Measurements from ENCODE around the gene RPS19BP1.

DNA sequence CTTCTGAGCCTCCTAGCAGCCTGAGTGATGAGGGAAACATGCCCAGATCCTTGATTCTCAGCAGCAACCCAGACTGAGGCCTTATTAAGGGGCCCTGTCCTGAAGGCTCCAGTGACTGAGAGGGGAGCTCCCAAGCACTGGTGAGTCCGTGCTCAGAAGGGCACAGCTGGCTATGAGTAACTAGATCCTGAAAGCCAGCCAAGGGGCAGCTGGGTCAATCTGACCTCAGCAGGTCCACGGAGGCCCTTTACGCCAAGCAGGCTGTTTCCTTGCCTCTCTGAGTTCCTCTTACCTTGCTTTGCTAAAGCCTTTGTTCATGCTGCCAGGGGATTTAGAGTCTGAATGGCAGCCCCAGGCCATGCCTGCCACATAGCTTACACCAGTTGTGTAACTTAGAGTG lies 49.8 kb downstream of the RPS19BP1 start:
- TF ChIP-seq POLR2A (IDR thresholded peaks at IDR 0.05; ENCODE audit: borderline replicate concordance, extremely low read depth, insufficient read depth, insufficient read length) (no peak), POLR2AphosphoS5 (IDR thresholded peaks at IDR 0.05; ENCODE audit: low read depth, low read length) (no peak), EZH2phosphoT487 (IDR thresholded peaks at IDR 0.05; ENCODE audit: borderline replicate concordance) (no peak)
